Measurements from ENCODE around the gene EPHA6.

The EPHA6 gene

GRCh38 chr3:97029972-97030371, 215.6 kb downstream of the EPHA6 start:
- DNase-seq, result no peak

GRCh38 chr3:97037294-97037943, 223.0 kb downstream of the EPHA6 start:
- DNase-seq, result no peak

GRCh38 chr3:97043411-97043810, 229.0 kb downstream of the EPHA6 start:
- no peak for DNase-seq

- no peak for DNase-seq
These were observed 243.0 kb downstream of the EPHA6 start for GRCh38 chr3:97057365-97057764.

DNA sequence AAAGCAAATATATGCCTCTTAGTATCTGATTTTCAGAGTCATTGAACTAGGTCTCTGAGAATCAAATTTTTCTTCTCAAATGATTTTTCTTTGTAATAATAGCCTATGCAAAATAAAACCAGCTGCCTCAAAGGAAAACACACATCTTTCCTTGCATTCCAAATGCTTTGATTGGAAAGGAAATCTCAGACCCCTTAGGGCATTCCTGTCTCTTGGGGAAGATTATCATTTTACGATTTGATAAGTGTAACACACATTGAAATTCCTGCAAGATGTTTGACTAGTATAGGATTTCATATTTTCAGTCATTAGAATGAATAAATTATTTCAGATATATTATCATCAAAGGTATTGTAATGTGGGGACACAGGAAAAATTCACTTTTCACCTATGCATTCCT, 244.8 kb downstream of the EPHA6 start:
- DNase-seq, result no peak

GRCh38 chr3:97066531-97066930, 252.1 kb downstream of the EPHA6 start:
- DNase-seq, result no peak

DNA sequence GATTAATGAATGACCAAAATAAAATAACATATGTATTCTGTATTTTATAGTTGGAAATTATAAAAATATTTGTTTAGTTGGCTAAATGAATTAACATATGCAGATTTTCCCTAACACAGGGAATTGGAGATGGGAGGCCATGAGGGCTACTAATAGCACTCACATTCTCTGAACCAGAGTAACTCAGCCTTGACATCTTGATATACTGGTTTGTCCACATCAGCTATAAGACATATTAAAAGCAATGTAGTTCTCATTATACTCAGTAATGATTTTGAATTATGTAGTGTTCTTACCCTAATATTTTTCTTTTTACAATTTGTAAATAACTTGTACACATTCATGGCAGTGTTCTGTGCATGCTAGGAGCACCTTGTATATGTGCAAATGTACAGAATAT, 255.9 kb downstream of the EPHA6 start:
- no peak for DNase-seq

- DNase-seq, result no peak
These were observed 260.2 kb downstream of the EPHA6 start for GRCh38 chr3:97074546-97074945.

GRCh38 chr3:97076673-97077072, 262.3 kb downstream of the EPHA6 start:
- no peak for DNase-seq

GRCh38 chr3:97089621-97090020, 275.2 kb downstream of the EPHA6 start:
- no peak for DNase-seq

- DNase-seq, result no peak
These were observed 288.2 kb downstream of the EPHA6 start for GRCh38 chr3:97102641-97103040.

DNA sequence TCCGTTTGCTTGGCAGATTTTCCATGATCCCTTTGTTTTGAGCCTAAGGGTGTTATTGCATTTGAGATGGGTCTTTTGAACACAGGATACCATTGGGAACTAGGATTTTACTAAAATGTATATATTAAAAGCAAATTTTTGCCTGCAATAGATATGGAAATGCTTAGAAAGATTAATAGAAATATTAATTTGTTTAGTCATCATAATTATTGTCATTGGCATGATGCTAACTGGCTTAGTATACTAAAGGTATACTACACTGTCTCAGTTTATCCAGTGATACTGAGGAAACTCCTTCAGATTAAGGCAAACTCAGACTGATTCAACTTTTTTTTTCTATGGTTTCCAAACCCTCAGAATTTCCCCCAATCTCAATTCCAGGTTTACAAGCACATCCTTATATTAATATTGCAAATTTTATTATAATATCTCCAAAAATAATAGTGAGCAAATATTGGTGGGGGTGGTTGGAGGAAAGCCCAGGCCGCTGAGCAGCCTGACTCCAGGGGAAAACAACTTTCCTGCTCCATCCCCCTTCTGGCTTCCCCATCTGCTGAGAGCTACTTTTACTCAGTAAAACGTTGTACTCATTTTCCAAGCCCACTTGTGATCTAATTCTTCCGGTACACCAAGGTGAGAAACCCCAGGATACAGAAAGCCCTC, 291.7 kb downstream of the EPHA6 start:
- no peak for DNase-seq

DNA sequence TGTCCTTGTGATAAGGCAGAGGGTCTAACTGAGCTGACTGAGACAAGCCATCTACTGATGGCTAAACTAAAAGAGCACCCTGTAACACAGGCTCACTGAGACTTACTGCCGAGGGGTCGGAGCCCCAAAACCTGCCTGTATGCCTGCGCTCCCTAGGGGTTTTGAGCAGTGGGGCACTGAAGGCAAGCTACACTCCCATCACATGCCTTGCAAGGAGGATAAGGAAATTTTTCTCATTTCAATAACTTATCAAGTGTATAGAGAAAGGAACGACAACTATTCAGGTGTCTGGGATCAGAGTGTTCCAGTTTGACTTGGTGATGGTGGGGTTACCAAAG, 292.2 kb downstream of the EPHA6 start:
- DNase-seq, result no peak

GRCh38 chr3:97108136-97108535, 293.7 kb downstream of the EPHA6 start:
- DNase-seq, result no peak

- no peak for DNase-seq
These were observed 296.9 kb downstream of the EPHA6 start for GRCh38 chr3:97111244-97111643.

- DNase-seq, result no peak
These were observed 307.0 kb downstream of the EPHA6 start for GRCh38 chr3:97121386-97121785.

GRCh38 chr3:97125902-97126499, 311.6 kb downstream of the EPHA6 start:
- no peak for DNase-seq

GRCh38 chr3:97131476-97131875, 317.1 kb downstream of the EPHA6 start:
- DNase-seq, result no peak

DNA sequence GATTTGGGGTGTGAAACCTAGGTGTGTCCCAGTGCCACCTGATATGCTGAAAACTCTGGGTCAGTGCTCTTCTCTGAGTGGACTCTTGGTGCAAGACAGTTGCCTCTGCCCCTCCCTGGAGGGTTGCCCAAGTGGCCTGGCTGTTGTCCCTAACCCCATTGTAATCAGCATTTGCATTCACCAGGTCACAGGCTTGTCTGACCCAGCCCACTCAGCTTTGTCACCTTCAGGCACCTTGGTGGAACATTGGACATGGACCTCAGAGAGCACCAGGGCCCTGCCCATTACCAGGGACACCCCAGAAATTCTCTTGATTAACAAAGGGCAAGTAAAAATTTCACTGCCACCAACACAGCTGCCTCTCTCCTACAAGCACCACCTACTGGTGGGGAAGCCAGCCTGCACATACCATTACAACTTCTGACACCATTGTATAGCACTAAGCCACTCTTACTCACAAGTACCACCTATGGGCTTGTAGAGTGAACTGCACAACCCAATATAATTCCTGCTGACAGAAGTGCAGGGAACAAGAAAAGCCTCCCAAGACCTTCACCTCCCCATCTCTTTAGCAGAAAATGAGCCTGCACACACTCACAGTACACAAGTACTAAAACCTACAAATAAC, 324.6 kb downstream of the EPHA6 start:
- no peak for DNase-seq

DNA sequence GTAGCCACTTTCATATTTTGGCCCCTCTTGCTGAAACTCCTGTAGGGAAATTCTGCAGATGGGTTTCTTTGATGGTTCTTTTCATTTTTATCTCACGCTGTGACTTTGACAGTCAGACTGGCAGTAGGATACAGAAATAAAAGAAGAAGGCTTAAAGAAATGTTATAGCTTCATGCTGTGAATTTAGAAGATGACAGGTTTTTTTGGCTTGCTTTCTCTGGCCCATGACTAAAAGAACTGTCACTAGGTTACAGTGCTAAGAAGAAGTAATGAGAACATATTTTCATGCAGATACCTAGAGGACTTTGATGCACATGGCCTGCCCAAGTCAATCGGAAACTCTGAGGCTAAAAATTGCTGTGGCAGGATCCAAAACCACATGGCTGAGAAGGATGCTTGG, 334.5 kb downstream of the EPHA6 start:
- DNase-seq, result no peak

DNA sequence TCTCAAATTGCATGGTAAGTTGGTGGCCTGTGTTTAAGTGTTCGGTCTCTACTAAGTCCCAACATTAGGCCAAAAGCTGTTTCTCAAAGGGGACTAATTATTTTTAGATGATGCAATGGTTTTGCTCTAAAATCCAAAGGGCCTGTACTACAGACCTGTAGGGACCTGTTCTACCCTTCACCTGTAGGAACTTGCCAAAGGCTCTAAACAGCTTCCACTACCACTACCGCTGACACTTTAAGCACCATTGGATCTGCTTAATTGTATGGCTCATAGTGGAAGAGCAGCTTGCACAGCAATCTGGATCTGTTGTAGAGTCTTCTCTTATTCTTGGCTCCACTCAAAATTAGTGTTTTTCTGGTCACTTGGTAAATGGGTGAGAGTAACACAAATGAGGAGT, 346.8 kb downstream of the EPHA6 start:
- DNase-seq, result no peak

GRCh38 chr3:97177242-97177641, 362.8 kb downstream of the EPHA6 start:
- DNase-seq, result no peak

DNA sequence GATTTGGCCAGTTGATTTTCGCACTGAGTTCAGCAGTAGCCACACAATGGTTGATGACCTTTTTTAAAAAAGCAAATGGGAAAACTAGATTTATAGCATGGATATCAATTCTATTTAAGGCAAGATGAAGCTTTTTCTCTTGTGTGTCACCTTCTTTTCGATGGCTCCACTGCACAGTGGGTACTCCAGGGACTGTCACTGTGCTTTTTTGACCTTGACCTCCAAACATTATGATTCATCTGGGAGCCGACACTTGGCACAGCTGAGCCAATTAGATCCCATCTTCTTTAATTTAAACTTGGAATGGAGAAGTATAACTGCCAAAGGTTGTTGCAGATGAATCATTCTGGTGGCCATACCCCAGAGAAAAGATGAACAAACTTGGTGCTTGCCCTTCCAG, 367.3 kb downstream of the EPHA6 start:
- no peak for DNase-seq

- DNase-seq, result no peak
These were observed 373.4 kb downstream of the EPHA6 start for GRCh38 chr3:97187771-97188170.

Data from NCI-H1436 treated with DMSO at 0.1 percent for 48 hours (cell line).